Neuronal stem cell (in vitro differentiated cells): Measurements from ENCODE around the gene PLEKHD1.

ENCODE experiments used
- DNase-seq: peaks from one replicate; pipeline ENCODE4 v3.0.0-alpha.2; 2013; ENCODE audit warnings: low spot score
- H2AFZ ChIP-seq: one replicate; pipeline ENCODE4 v1.6.1; 2013; ENCODE audit warnings: mild to moderate bottlenecking, low read length, inconsistent platforms
- H2AK5ac ChIP-seq: 2 replicates; pipeline ENCODE4 v1.6.1; 2013; ENCODE audit warnings: low read depth, mild to moderate bottlenecking, inconsistent platforms, low read length, moderate library complexity, mixed read lengths
- H2BK120ac ChIP-seq: 2 replicates; pipeline ENCODE4 v1.6.1; 2013; ENCODE audit warnings: low read depth, mild to moderate bottlenecking, inconsistent platforms, low read length, moderate library complexity, mixed read lengths
- H2BK12ac ChIP-seq: one replicate; pipeline ENCODE4 v1.6.1; 2013; ENCODE audit warnings: low read length, inconsistent platforms
- H2BK15ac ChIP-seq: 2 replicates; pipeline ENCODE4 v1.6.1; 2013; ENCODE audit warnings: mild to moderate bottlenecking, low read length, inconsistent platforms, mixed read lengths
- H2BK5ac ChIP-seq: one replicate; pipeline ENCODE4 v1.6.1; 2013; ENCODE audit warnings: inconsistent platforms, mild to moderate bottlenecking, low read length, moderate library complexity
- H3K14ac ChIP-seq: one replicate; pipeline ENCODE4 v1.6.1; 2013; ENCODE audit warnings: low read length, inconsistent platforms
- H3K18ac ChIP-seq: 2 replicates; pipeline ENCODE4 v1.6.1; 2013; ENCODE audit warnings: low read length, inconsistent platforms
- H3K23ac ChIP-seq: 2 replicates; pipeline ENCODE4 v1.6.1; 2013; ENCODE audit warnings: low read depth, mild to moderate bottlenecking, mixed read lengths, low read length, inconsistent platforms; ENCODE audit not compliant: poor library complexity
- H3K27ac ChIP-seq: replicated peaks from 3 replicates; pipeline ENCODE4 v1.5.1; 2013; ENCODE audit warnings: low read length, inconsistent platforms
- H3K27me3 ChIP-seq, 3 experiments: 2 replicates each; pipeline ENCODE4 v1.6.1; 2013; ENCODE audit warnings: low read length in 3 of 3, mild to moderate bottlenecking in 2 of 3, inconsistent platforms in 1 of 3, low read depth in 1 of 3, mixed read lengths in 1 of 3, moderate library complexity in 1 of 3; ENCODE audit not compliant: control insufficient read depth in 3 of 3, insufficient read depth in 3 of 3
- H3K36me3 ChIP-seq, 2 donors: replicated peaks in 1 of 2; 2 replicates each; pipeline ENCODE4 v1.6.1; 2013; ENCODE audit warnings: low read length in 2 of 2; ENCODE audit not compliant: control insufficient read depth in 2 of 2, insufficient read depth in 2 of 2
- H3K4ac ChIP-seq: 2 replicates; pipeline ENCODE4 v1.6.1; 2013; ENCODE audit warnings: inconsistent platforms, mild to moderate bottlenecking, low read length, moderate library complexity
- H3K4me1 ChIP-seq, 2 donors: 1 replicate in 1 of 2; 2 replicates in 1 of 2; pipeline ENCODE4 v1.6.1; 2013; ENCODE audit warnings: low read length in 2 of 2, low read depth in 1 of 2; ENCODE audit not compliant: control insufficient read depth in 2 of 2, insufficient read depth in 1 of 2
- H3K4me2 ChIP-seq: one replicate; pipeline ENCODE4 v1.6.1; 2013; ENCODE audit warnings: mild to moderate bottlenecking, low read length, inconsistent platforms; ENCODE audit not compliant: insufficient read depth, poor library complexity, severe bottlenecking
- H3K4me3 ChIP-seq, 2 donors: 2 replicates each; pipeline ENCODE4 v1.5.1; 2013; ENCODE audit warnings: low read length in 2 of 2, mild to moderate bottlenecking in 2 of 2, inconsistent platforms in 1 of 2, moderate library complexity in 1 of 2
- H3K79me1 ChIP-seq: one replicate; pipeline ENCODE4 v1.6.1; 2013; ENCODE audit warnings: low read depth, mild to moderate bottlenecking, inconsistent platforms, low read length, moderate library complexity
- H3K9ac ChIP-seq: one replicate; pipeline ENCODE4 v1.6.1; 2013; ENCODE audit warnings: mild to moderate bottlenecking, low read depth, low read length, inconsistent platforms; ENCODE audit not compliant: poor library complexity
- H3K9me3 ChIP-seq, 2 donors: replicated peaks in 1 of 2; 2 replicates each; pipeline versions ENCODE3 to v1.6.1; 2013; ENCODE audit warnings: low read length in 2 of 2, mild to moderate bottlenecking in 2 of 2, inconsistent platforms in 1 of 2, low read depth in 1 of 2, mixed read lengths in 1 of 2, moderate library complexity in 1 of 2; ENCODE audit not compliant: control insufficient read depth in 2 of 2, insufficient read depth in 1 of 2
- H4K8ac ChIP-seq: one replicate; pipeline ENCODE4 v1.6.1; 2013; ENCODE audit warnings: low read depth, mild to moderate bottlenecking, inconsistent platforms, low read length, moderate library complexity
- H4K91ac ChIP-seq: one replicate; pipeline ENCODE4 v1.6.1; 2013; ENCODE audit warnings: low read length, low read depth, mild to moderate bottlenecking, inconsistent platforms; ENCODE audit not compliant: poor library complexity
- WGBS, 2 donors: extraction: QIAGEN DNeasy Blood & Tissue Kit; methylation state at CpG; one replicate each; pipeline ENCODE4 v1.1.7; 2013; ENCODE audit warnings: missing lambda C conversion rate in 2 of 2, mixed read lengths in 1 of 2; ENCODE audit not compliant: insufficient read length in 2 of 2, insufficient replicate concordance in 1 of 2; ENCODE audit errors: extremely low coverage in 2 of 2; 5-methylcytosine and 5-hydroxymethylcytosine counted together

The PLEKHD1 gene

GRCh38 chr14:69559581-69560011 is 75.1 kb downstream of the PLEKHD1 start:
- Histone ChIP-seq H2AK5ac (no peak overlapping the region), H3K18ac (peak overlapping the region; percentile 24), H3K9ac (no peak overlapping the region), H2AFZ (peak overlapping the region; percentile 60), H3K4me1 (peaks cover 16 to 27% of the 10 kb centered on the region in 2 donors), H3K23ac (no peak overlapping the region), H3K4ac (no peak overlapping the region), H3K27ac (peak overlapping the region; percentile 2), H2BK12ac (no peak overlapping the region), H4K91ac (no peak overlapping the region), H2BK15ac (no peak overlapping the region), H3K14ac (no peak overlapping the region), H2BK5ac (no peak overlapping the region), H2BK120ac (no peak overlapping the region), H3K79me1 (no peaks in the 10 kb centered on the region), H4K8ac (no peak overlapping the region), H3K4me2 (no peak overlapping the region), H3K27me3 (no peaks in the 10 kb centered on the region), H3K36me3 (no peaks in the 10 kb centered on the region), H3K4me3 (peak overlapping the region in 1 of 2 donors; percentile 0), H3K9me3 (no peaks in the 10 kb centered on the region)
- WGBS, 2 donors, result no CpG with 5 or more reads among the region's 6 CpGs
- no peak for DNase-seq

- Histone ChIP-seq H4K91ac (no peak overlapping the region), H3K23ac (no peak overlapping the region), H2BK12ac (no peak overlapping the region), H2BK5ac (no peak overlapping the region), H3K36me3 (no peaks in the 10 kb centered on the region), H3K27ac (no peak overlapping the region), H2BK15ac (no peak overlapping the region), H2AK5ac (no peak overlapping the region), H3K79me1 (no peaks in the 10 kb centered on the region), H2AFZ (no peak overlapping the region), H2BK120ac (no peak overlapping the region), H4K8ac (no peak overlapping the region), H3K4me1 (peaks cover 16 to 27% of the 10 kb centered on the region in 2 donors), H3K4me2 (no peak overlapping the region), H3K14ac (no peak overlapping the region), H3K9ac (no peak overlapping the region), H3K18ac (no peak overlapping the region), H3K27me3 (no peaks in the 10 kb centered on the region), H3K9me3 (no peaks in the 10 kb centered on the region), H3K4ac (no peak overlapping the region), H3K4me3 (no peak overlapping the region)
- WGBS, 2 donors, result no CpG with 5 or more reads among the region's 7 CpGs
- no peak for DNase-seq
These were observed 76.3 kb downstream of the PLEKHD1 start for GRCh38 chr14:69560826-69561225.

GRCh38 chr14:69561893-69562292 is 77.4 kb downstream of the PLEKHD1 start:
- Histone ChIP-seq H3K4me2 (no peak overlapping the region), H2BK15ac (no peak overlapping the region), H3K4ac (no peak overlapping the region), H3K27me3 (no peaks in the 10 kb centered on the region), H3K4me1 (peaks cover 16 to 27% of the 10 kb centered on the region in 2 donors), H2BK5ac (no peak overlapping the region), H3K9me3 (no peaks in the 10 kb centered on the region), H3K18ac (no peak overlapping the region), H3K9ac (no peak overlapping the region), H2AK5ac (no peak overlapping the region), H2BK120ac (no peak overlapping the region), H3K36me3 (no peaks in the 10 kb centered on the region), H3K4me3 (no peak overlapping the region), H3K27ac (no peak overlapping the region), H3K14ac (no peak overlapping the region), H2BK12ac (no peak overlapping the region), H4K8ac (no peak overlapping the region), H3K79me1 (no peaks in the 10 kb centered on the region), H2AFZ (peak overlapping the region; percentile 1), H4K91ac (no peak overlapping the region), H3K23ac (no peak overlapping the region)
- DNase-seq, result no peak

- Histone ChIP-seq H3K9ac (no peak overlapping the region), H3K79me1 (peaks cover 15% of the 10 kb centered on the region), H4K8ac (no peak overlapping the region), H2BK5ac (no peak overlapping the region), H2BK12ac (no peak overlapping the region), H3K4me1 (peaks cover 3% of the 10 kb centered on the region in 2 donors), H3K14ac (no peak overlapping the region), H2BK120ac (no peak overlapping the region), H3K36me3 (peaks cover 22 to 27% of the 10 kb centered on the region in 2 donors), H3K23ac (no peak overlapping the region), H3K27me3 (no peaks in the 10 kb centered on the region), H2BK15ac (no peak overlapping the region), H3K18ac (no peak overlapping the region), H3K27ac (no peak overlapping the region), H3K9me3 (peaks cover 7 to 12% of the 10 kb centered on the region in 2 donors), H2AFZ (no peak overlapping the region), H3K4me3 (no peak overlapping the region), H3K4me2 (no peak overlapping the region), H2AK5ac (no peak overlapping the region), H4K91ac (no peak overlapping the region), H3K4ac (no peak overlapping the region)
- no peak for DNase-seq
- WGBS, 2 donors, result no CpG with 5 or more reads among the region's 5 CpGs
These were observed 83.0 kb downstream of the PLEKHD1 start for GRCh38 chr14:69567563-69567962.
